DOHH2 (cell line): Measurements from ENCODE around the gene PRR23E.

Source experiments
- H3F3A ChIP-seq: fragments of 200-600 bp; sonication (generic), shearing (Covaris generic); 2 replicates; pipeline ENCODE4 v1.6.0; 2016; ENCODE audit warnings: antibody characterized with exemption, mild to moderate bottlenecking; ENCODE audit not compliant: control insufficient read depth, insufficient read depth
- H3K27ac ChIP-seq: fragments of 200-600 bp; sonication (generic); 2 replicates; pipeline ENCODE4 v1.5.1; 2014; ENCODE audit warnings: low read depth, mild to moderate bottlenecking, low read length, moderate library complexity
- H3K27me3 ChIP-seq: fragments of 200-600 bp; sonication (generic); 2 replicates; pipeline ENCODE4 v1.6.1; 2014; ENCODE audit warnings: mild to moderate bottlenecking, low read length, mixed read lengths; ENCODE audit not compliant: control insufficient read depth
- H3K36me3 ChIP-seq: fragments of 200-600 bp; sonication (generic); 2 replicates; pipeline ENCODE4 v1.6.1; 2014; ENCODE audit warnings: mild to moderate bottlenecking, low read length, moderate library complexity, mixed read lengths; ENCODE audit not compliant: control insufficient read depth
- H3K4me1 ChIP-seq: fragments of 200-600 bp; sonication (generic); 2 replicates; pipeline ENCODE4 v1.6.1; 2014; ENCODE audit warnings: mild to moderate bottlenecking, low read length, mixed read lengths; ENCODE audit not compliant: control insufficient read depth
- H3K4me2 ChIP-seq: fragments of 200-600 bp; sonication (generic); 2 replicates; pipeline ENCODE4 v1.6.0; 2014; ENCODE audit warnings: mild to moderate bottlenecking, low read length, moderate library complexity
- H3K4me3 ChIP-seq: fragments of 200-600 bp; sonication (generic); 2 replicates; pipeline ENCODE4 v1.5.1; 2014; ENCODE audit warnings: mild to moderate bottlenecking, low read length, mixed read lengths
- H3K79me2 ChIP-seq: fragments of 200-600 bp; sonication (generic); 2 replicates; pipeline ENCODE4 v1.6.1; 2014; ENCODE audit warnings: mild to moderate bottlenecking, low read length, mixed read lengths; ENCODE audit not compliant: control insufficient read depth
- H3K9me2 ChIP-seq: fragments of 200-600 bp; sonication (generic); replicated peaks from 2 replicates; pipeline ENCODE4 v1.6.1; 2014; ENCODE audit warnings: mild to moderate bottlenecking, low read length, mixed read lengths; ENCODE audit not compliant: control insufficient read depth
- H3K9me3 ChIP-seq: fragments of 200-600 bp; sonication (generic); 2 replicates; pipeline ENCODE4 v1.6.1; 2014; ENCODE audit warnings: antibody characterized with exemption, low read length, mixed read lengths; ENCODE audit not compliant: control insufficient read depth, insufficient read depth
- H4K20me1 ChIP-seq: fragments of 200-600 bp; sonication (generic); 2 replicates; pipeline ENCODE4 v1.6.0; 2014; ENCODE audit warnings: low read depth, mild to moderate bottlenecking, antibody characterized with exemption, low read length, moderate library complexity; ENCODE audit not compliant: control insufficient read depth, insufficient read depth
- CTCF ChIP-seq: fragments of 200-600 bp; sonication (generic); IDR thresholded peaks from one replicate; pipeline ENCODE4 v1.5.1; 2014; ENCODE audit warnings: antibody characterized with exemption, mild to moderate bottlenecking, low read depth, low read length; ENCODE audit not compliant: poor library complexity, severe bottlenecking
- EZH2phosphoT487 ChIP-seq: fragments of 200-600 bp; sonication (generic); IDR thresholded peaks from 2 replicates; pipeline ENCODE4 v1.6.1; 2017; ENCODE audit warnings: borderline replicate concordance, mild to moderate bottlenecking, antibody characterized with exemption, low read length, moderate library complexity, mixed read lengths

PRR23E gene

GRCh38 chr3:127233371-127233770 is 40.4 kb downstream of the PRR23E start:
- H4K20me1 ChIP-seq, result no peaks in the 10 kb centered on the region
- no peaks in the 10 kb centered on the region for H3K9me3 ChIP-seq
- H3K27me3 ChIP-seq, result no peaks in the 10 kb centered on the region
- H3K4me2 ChIP-seq, result no peak overlapping the region
- no peaks in the 10 kb centered on the region for H3F3A ChIP-seq
- no peaks in the 10 kb centered on the region for H3K4me1 ChIP-seq
- H3K79me2 ChIP-seq, result no peaks in the 10 kb centered on the region
- H3K27ac ChIP-seq, result no peak overlapping the region
- H3K4me3 ChIP-seq, result no peak overlapping the region
- H3K9me2 ChIP-seq, result no peaks in the 10 kb centered on the region
- no peaks in the 10 kb centered on the region for H3K36me3 ChIP-seq
- no peak for TF ChIP-seq EZH2phosphoT487
- TF ChIP-seq CTCF, result no peak

- H3K79me2 ChIP-seq, result no peaks in the 10 kb centered on the region
- H3K9me3 ChIP-seq, result no peaks in the 10 kb centered on the region
- H4K20me1 ChIP-seq, result no peaks in the 10 kb centered on the region
- H3K4me1 ChIP-seq, result no peaks in the 10 kb centered on the region
- H3K9me2 ChIP-seq, result no peaks in the 10 kb centered on the region
- H3F3A ChIP-seq, result no peaks in the 10 kb centered on the region
- 0 out of 2 replicates have a peak, but pooled peaks cover 2% of the 10 kb centered on the region for H3K27me3 ChIP-seq
- no peaks in the 10 kb centered on the region for H3K36me3 ChIP-seq
- H3K27ac ChIP-seq, result no peak overlapping the region
- TF ChIP-seq CTCF (no peak), EZH2phosphoT487 (no peak)
- H3K4me2 ChIP-seq, result no peak overlapping the region
- no peak overlapping the region for H3K4me3 ChIP-seq
Observed at GRCh38 chr3:127234778-127235177, 41.8 kb downstream of the PRR23E start.

DNA sequence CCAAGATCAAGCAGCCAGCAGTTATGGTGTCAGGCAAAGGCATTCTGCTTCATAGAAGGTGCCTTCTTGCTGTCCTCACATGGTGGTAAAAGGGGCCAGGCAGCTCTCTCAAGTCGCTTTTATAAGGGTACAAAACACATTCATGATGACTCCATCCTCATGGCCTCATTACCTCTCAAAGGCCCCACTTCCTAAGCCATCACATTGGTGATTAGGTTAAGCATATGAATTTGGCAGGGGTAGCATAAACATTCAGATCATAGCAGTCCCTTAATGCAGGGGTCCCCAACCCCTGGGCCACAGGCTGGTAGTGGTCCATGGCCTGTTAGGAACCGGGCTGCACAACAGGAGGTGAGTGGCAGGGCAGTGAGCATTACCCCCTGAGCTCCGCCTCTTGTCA is 42.8 kb downstream of the PRR23E start:
- no peak for TF ChIP-seq CTCF
- no peak for TF ChIP-seq EZH2phosphoT487
- H3K9me2 ChIP-seq, result no peaks in the 10 kb centered on the region
- no peaks in the 10 kb centered on the region for H3K9me3 ChIP-seq
- no peaks in the 10 kb centered on the region for H3K36me3 ChIP-seq
- no peaks in the 10 kb centered on the region for H3K4me1 ChIP-seq
- H3K4me2 ChIP-seq, result no peak overlapping the region
- H3K79me2 ChIP-seq, result no peaks in the 10 kb centered on the region
- no peak overlapping the region for H3K27ac ChIP-seq
- no peaks in the 10 kb centered on the region for H4K20me1 ChIP-seq
- no peaks in the 10 kb centered on the region for H3F3A ChIP-seq
- H3K4me3 ChIP-seq, result no peak overlapping the region
- H3K27me3 ChIP-seq, result 0 out of 2 replicates have a peak, but pooled peaks cover 2% of the 10 kb centered on the region

DNA sequence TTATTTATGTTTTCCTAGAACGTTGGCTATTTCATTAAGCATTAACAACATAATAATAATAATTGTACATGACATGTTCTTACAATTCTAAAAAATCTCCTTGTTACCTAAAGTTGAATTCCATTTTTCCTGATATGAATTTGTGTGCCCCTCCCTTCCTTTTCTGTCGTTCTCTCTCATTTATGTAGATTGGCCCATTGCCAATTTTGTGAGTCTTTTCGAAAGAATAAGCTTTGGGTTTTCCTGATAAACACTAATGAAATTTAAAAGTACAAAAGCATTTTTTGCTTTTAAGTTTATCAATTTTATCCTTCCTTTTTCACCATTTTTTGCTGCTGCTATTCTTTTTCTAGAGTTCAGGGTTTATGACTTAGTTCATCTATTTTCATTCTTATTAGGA is 44.9 kb downstream of the PRR23E start:
- no peaks in the 10 kb centered on the region for H4K20me1 ChIP-seq
- H3K4me2 ChIP-seq, result no peak overlapping the region
- no peaks in the 10 kb centered on the region for H3K9me3 ChIP-seq
- TF ChIP-seq CTCF (no peak), EZH2phosphoT487 (no peak)
- 0 out of 2 replicates have a peak, but pooled peaks cover 2% of the 10 kb centered on the region for H3K27me3 ChIP-seq
- H3F3A ChIP-seq, result no peaks in the 10 kb centered on the region
- H3K27ac ChIP-seq, result no peak overlapping the region
- no peaks in the 10 kb centered on the region for H3K9me2 ChIP-seq
- H3K36me3 ChIP-seq, result no peaks in the 10 kb centered on the region
- no peaks in the 10 kb centered on the region for H3K79me2 ChIP-seq
- H3K4me3 ChIP-seq, result no peak overlapping the region
- no peaks in the 10 kb centered on the region for H3K4me1 ChIP-seq
